T-cell (primary cell): ENCODE data around the gene RHOB. TPM values are rescaled to one million over a fixed set of nuclear protein-coding genes. Genes with fewer than 3 reads are reported as not detected.

ENCODE experiments used
- ATAC-seq, 4 experiments: fragments of 200-7000 bp in 3 of 4; fragments of 150-1000 bp in 1 of 4; cut with Tn5 transposase; replicated peaks in 1 of 4; 1 replicate in 3 of 4; 2 replicates in 1 of 4; pipeline ENCODE4 v1.10.0; 2021; ENCODE audit warnings: moderate library complexity in 3 of 4, mild to moderate bottlenecking in 2 of 4, moderate number of reproducible peaks in 1 of 4
- CTCF ChIA-PET, 2 donors: fragments of 300-600 bp; sonication (Branson Sonifier 250); formaldehyde crosslinking; loops; one replicate each; lab custom pipeline; 2022; ENCODE audit warnings: antibody characterized with exemption in 2 of 2; lab: Charles Lee
- POLR2A ChIA-PET, 2 donors: fragments of 300-600 bp; sonication (Branson Sonifier 250); formaldehyde crosslinking; loops; one replicate each; lab custom pipeline; 2022; ENCODE audit warnings: antibody characterized with exemption in 2 of 2; lab: Charles Lee
- DNase-seq, 35 experiments: peaks; one replicate each; pipeline versions ENCODE4 v3.0.0 to v3.0.0-alpha.2; 2013 to 2023
- H3K27ac ChIP-seq: one replicate; pipeline ENCODE4 v1.5.1; 2013; ENCODE audit warnings: low read length
- H3K27me3 ChIP-seq, 2 experiments: replicated peaks in 1 of 2; 1 replicate in 1 of 2; 2 replicates in 1 of 2; pipeline versions ENCODE4 v1.6.1 to v1.7.0; 2013; ENCODE audit warnings: low read length in 1 of 2, mixed read lengths in 1 of 2; ENCODE audit not compliant: control insufficient read depth in 2 of 2, insufficient read depth in 2 of 2; ENCODE audit errors: extremely low read depth in 1 of 2
- H3K36me3 ChIP-seq, 2 donors: 1 replicate in 1 of 2; 2 replicates in 1 of 2; pipeline versions ENCODE4 v1.6.1 to v1.7.0; 2013; ENCODE audit warnings: low read length in 1 of 2; ENCODE audit not compliant: control insufficient read depth in 2 of 2, insufficient read depth in 1 of 2; ENCODE audit errors: extremely low read depth in 1 of 2
- H3K4me1 ChIP-seq, 2 experiments: 1 replicate in 1 of 2; 2 replicates in 1 of 2; pipeline versions ENCODE4 v1.6.1 to v1.7.0; 2013; ENCODE audit warnings: low read length in 2 of 2, mixed read lengths in 1 of 2; ENCODE audit not compliant: insufficient read depth in 2 of 2, control insufficient read depth in 1 of 2; ENCODE audit errors: extremely low read depth in 1 of 2
- H3K4me3 ChIP-seq, 2 donors: 1 replicate in 1 of 2; 2 replicates in 1 of 2; pipeline versions ENCODE4 v1.5.1 to v1.7.0; 2013; ENCODE audit warnings: mild to moderate bottlenecking in 2 of 2, low read length in 1 of 2, moderate library complexity in 1 of 2; ENCODE audit not compliant: control insufficient read depth in 1 of 2; ENCODE audit errors: extremely low read depth in 1 of 2
- H3K9me3 ChIP-seq: 2 replicates; pipeline ENCODE4 v1.7.0; 2013
- H3K27ac Mint-ChIP-seq, 2 donors: one replicate each; pipeline ENCODE4 v1.8.0; 2020 to 2021; ENCODE audit warnings: mild to moderate bottlenecking in 2 of 2, mixed read lengths in 2 of 2
- H3K27me3 Mint-ChIP-seq, 2 donors: one replicate each; pipeline ENCODE4 v1.8.0; 2021 to 2022; ENCODE audit warnings: mixed read lengths in 2 of 2
- H3K36me3 Mint-ChIP-seq: one replicate; pipeline ENCODE4 v1.8.0; 2021; ENCODE audit warnings: mixed read lengths
- H3K4me1 Mint-ChIP-seq, 3 donors: one replicate each; pipeline ENCODE4 v1.8.0; 2020 to 2022; ENCODE audit warnings: mixed read lengths in 3 of 3, mild to moderate bottlenecking in 1 of 3
- H3K4me3 Mint-ChIP-seq, 3 donors: one replicate each; pipeline ENCODE4 v1.8.0; 2020 to 2022; ENCODE audit warnings: mild to moderate bottlenecking in 3 of 3, mixed read lengths in 3 of 3, moderate library complexity in 3 of 3
- H3K9me3 Mint-ChIP-seq, 3 donors: one replicate each; pipeline ENCODE4 v1.8.0; 2020 to 2022; ENCODE audit warnings: mixed read lengths in 3 of 3
- WGBS: methylation state at CpG from one replicate; pipeline ENCODE4 v1.1.5; 2013; ENCODE audit warnings: missing lambda C conversion rate; ENCODE audit not compliant: insufficient coverage; 5-methylcytosine and 5-hydroxymethylcytosine counted together
- total RNA-seq, 35 experiments: library from RNA in 6 of 35; stranded (reverse) in 6 of 35; fragments of 120-200 nt in 1 of 35; gene quantifications; one replicate each; pipeline versions ENCODE4 v1.2.1 to v1.2.4 and lab custom pipeline; 2013 to 2026

The RHOB gene
- total RNA-seq, 5 donors from 2014 or later (not counting 1 experiment from before 2014, with no cell fraction given) = 11.4 to 42.4 (median 14.7) TPM

- POLR2A ChIA-PET = no interaction called here
- no peaks in the 10 kb centered on the region for H3K27me3 ChIP-seq
- no peaks in the 10 kb centered on the region for H3K27me3 Mint-ChIP-seq
- DNase-seq (no peak), ATAC-seq (no peak)
- H3K4me3 ChIP-seq = no peak overlapping the region
- no peaks in the 10 kb centered on the region for H3K36me3 ChIP-seq
- H3K27ac Mint-ChIP-seq = no peak overlapping the region
- no peak overlapping the region for H3K4me3 Mint-ChIP-seq
- H3K36me3 Mint-ChIP-seq = no peaks in the 10 kb centered on the region
- H3K9me3 ChIP-seq = no peaks in the 10 kb centered on the region
- no peaks in the 10 kb centered on the region for H3K4me1 ChIP-seq
- H3K27ac ChIP-seq = no peak overlapping the region
- 80% methylated on average over 11 of the region's 11 CpGs for WGBS
- H3K4me1 Mint-ChIP-seq = no peaks in the 10 kb centered on the region
- no peaks in the 10 kb centered on the region for H3K9me3 Mint-ChIP-seq
- CTCF ChIA-PET = no interaction called here
Measured at GRCh38 chr2:20467789-20468548, 21.1 kb downstream of the RHOB start.

- Histone ChIP-seq H3K27me3 (peaks cover 0 to 2% of the 10 kb centered on the region in 2 experiments), H3K27ac (no peak overlapping the region), H3K4me1 (no peaks in the 10 kb centered on the region), H3K36me3 (no peaks in the 10 kb centered on the region), H3K9me3 (no peaks in the 10 kb centered on the region), H3K4me3 (no peak overlapping the region)
- Mint-ChIP-seq H3K27ac (no peak overlapping the region), H3K9me3 (no peaks in the 10 kb centered on the region), H3K4me3 (no peak overlapping the region), H3K36me3 (no peaks in the 10 kb centered on the region), H3K27me3 (no peaks in the 10 kb centered on the region), H3K4me1 (no peaks in the 10 kb centered on the region)
- POLR2A ChIA-PET = interaction anchor here in 1 of 2 donors (0.7 kb wide), 1 partner anchor 32 kb away, joined by 5 read pairs; no protein-coding TSS in a partner anchor
- CTCF ChIA-PET = no interaction called here
- ATAC-seq (no peak), DNase-seq (no peak)
- WGBS = 80% methylated on average over 4 of the region's 11 CpGs
Measured at GRCh38 chr2:20468549-20469500, 22.0 kb downstream of the RHOB start.

- DNase-seq = no peak
- Mint-ChIP-seq H3K27me3 (no peaks in the 10 kb centered on the region), H3K4me3 (no peak overlapping the region), H3K4me1 (no peaks in the 10 kb centered on the region), H3K36me3 (no peaks in the 10 kb centered on the region), H3K27ac (no peak overlapping the region), H3K9me3 (no peaks in the 10 kb centered on the region)
- Histone ChIP-seq H3K4me3 (no peak overlapping the region), H3K27me3 (peaks cover 0 to 2% of the 10 kb centered on the region in 2 experiments), H3K36me3 (no peaks in the 10 kb centered on the region), H3K27ac (no peak overlapping the region), H3K4me1 (no peaks in the 10 kb centered on the region), H3K9me3 (no peaks in the 10 kb centered on the region)
- ChIA-PET CTCF (no interaction called here), POLR2A (interaction anchor here in 1 of 2 donors (0.7 kb wide), 1 partner anchor 31 kb away, joined by 5 read pairs; no protein-coding TSS in a partner anchor)
- WGBS = 89% methylated on average over 8 of the region's 8 CpGs
- ATAC-seq = no peak
Measured at GRCh38 chr2:20469595-20469994, 22.7 kb downstream of the RHOB start.

- Histone ChIP-seq H3K4me3 (no peak overlapping the region), H3K27me3 (peaks cover 0 to 4% of the 10 kb centered on the region in 2 experiments), H3K36me3 (no peaks in the 10 kb centered on the region), H3K9me3 (no peaks in the 10 kb centered on the region), H3K4me1 (no peaks in the 10 kb centered on the region), H3K27ac (no peak overlapping the region)
- ChIA-PET CTCF (no interaction called here), POLR2A (no interaction called here)
- DNase-seq = no peak
- no peak overlapping the region for H3K27ac Mint-ChIP-seq
- no peaks in the 10 kb centered on the region for H3K27me3 Mint-ChIP-seq
- no peak for ATAC-seq
- no peaks in the 10 kb centered on the region for H3K36me3 Mint-ChIP-seq
- H3K4me3 Mint-ChIP-seq = no peak overlapping the region
- no CpG with 5 or more reads among the region's 6 CpGs for WGBS
- H3K4me1 Mint-ChIP-seq = no peaks in the 10 kb centered on the region
- no peaks in the 10 kb centered on the region for H3K9me3 Mint-ChIP-seq
Measured at GRCh38 chr2:20470211-20470610, 23.3 kb downstream of the RHOB start.

GRCh38 chr2:20471148-20471547 lies 24.3 kb downstream of the RHOB start:
- WGBS = 94% methylated on average over 3 of the region's 4 CpGs

GRCh38 chr2:20471902-20472559 lies 25.2 kb downstream of the RHOB start:
- POLR2A ChIA-PET = no interaction called here
- Histone ChIP-seq H3K9me3 (no peaks in the 10 kb centered on the region), H3K27me3 (peaks cover 0 to 4% of the 10 kb centered on the region in 2 experiments), H3K4me1 (no peaks in the 10 kb centered on the region), H3K4me3 (no peak overlapping the region), H3K36me3 (no peaks in the 10 kb centered on the region), H3K27ac (no peak overlapping the region)
- H3K36me3 Mint-ChIP-seq = no peaks in the 10 kb centered on the region
- WGBS = no CpG with 5 or more reads among the region's 1 CpG
- H3K27me3 Mint-ChIP-seq = no peaks in the 10 kb centered on the region
- DNase-seq (no peak), ATAC-seq (no peak)
- no peaks in the 10 kb centered on the region for H3K4me1 Mint-ChIP-seq
- H3K9me3 Mint-ChIP-seq = no peaks in the 10 kb centered on the region
- H3K27ac Mint-ChIP-seq = no peak overlapping the region
- H3K4me3 Mint-ChIP-seq = no peak overlapping the region
- CTCF ChIA-PET = no interaction called here

More at GRCh38 chr2:20471148-20471547, 24.3 kb downstream of the RHOB start:
- no peak overlapping the region for H3K4me3 ChIP-seq
- Mint-ChIP-seq H3K27ac (no peak overlapping the region), H3K4me3 (no peak overlapping the region), H3K27me3 (no peaks in the 10 kb centered on the region), H3K4me1 (no peaks in the 10 kb centered on the region), H3K36me3 (no peaks in the 10 kb centered on the region), H3K9me3 (no peaks in the 10 kb centered on the region)
- no peaks in the 10 kb centered on the region for H3K36me3 ChIP-seq
- ChIA-PET POLR2A (no interaction called here), CTCF (interaction anchor here in 1 of 2 donors (0.8 kb wide), 1 partner anchor 24 kb away, joined by 3 read pairs; the partner anchor contains the start of gene RHOB)
- no peak overlapping the region for H3K27ac ChIP-seq
- DNase-seq (no peak), ATAC-seq (no peak)
- peaks cover 0 to 4% of the 10 kb centered on the region in 2 experiments for H3K27me3 ChIP-seq
- no peaks in the 10 kb centered on the region for H3K4me1 ChIP-seq
- no peaks in the 10 kb centered on the region for H3K9me3 ChIP-seq
